Liver (tissue), 3 donors: ENCODE results near the gene HES4.

Source experiments
- ATF3 ChIP-seq: IDR thresholded peaks from 2 replicates; pipeline ENCODE4 v1.6.1; 2016; ENCODE audit warnings: antibody characterized with exemption
- CTCF ChIP-seq: fragments of 150-350 bp; IDR thresholded peaks from 2 replicates; pipeline ENCODE4 v1.5.1; 2017; ENCODE audit warnings: improper control_type of control experiment, low read depth, low read length; ENCODE audit not compliant: missing input control
- EGR1 ChIP-seq, 2 donors: IDR thresholded peaks; 2 replicates each; pipeline ENCODE4 v1.6.1; 2016 to 2018; ENCODE audit warnings: antibody characterized with exemption in 2 of 2, low read depth in 2 of 2
- MAX ChIP-seq: IDR thresholded peaks from 2 replicates; pipeline ENCODE4 v1.6.1; 2016; ENCODE audit warnings: antibody characterized with exemption
- RAD21 ChIP-seq, 2 donors: IDR thresholded peaks; 2 replicates each; pipeline ENCODE4 v1.6.1; 2016; ENCODE audit warnings: antibody characterized with exemption in 2 of 2, mild to moderate bottlenecking in 2 of 2
- YY1 ChIP-seq: IDR thresholded peaks from 2 replicates; pipeline ENCODE4 v1.6.1; 2016; ENCODE audit warnings: antibody characterized with exemption, mild to moderate bottlenecking
- ZBTB33 ChIP-seq: IDR thresholded peaks from 2 replicates; pipeline ENCODE4 v1.6.1; 2016; ENCODE audit warnings: antibody characterized with exemption
- donor health status: healthy.
- donor health status: healthy.

- TF ChIP-seq CTCF (no peak), RAD21 (IDR thresholded peaks at IDR 0.05) (no peak), YY1 (no peak), ZBTB33 (no peak), ATF3 (no peak), MAX (no peak), EGR1 (IDR thresholded peaks at IDR 0.05; ENCODE audit: low read depth in 2 of 2) (no peak)
These were observed 32.2 kb downstream of the HES4 start for GRCh38 chr1:967466-968343.
